Fibroblast of skin of left quadriceps (primary cell): Measurements from ENCODE around the gene VEGFD.

Source experiments
- DNase-seq, 2 experiments: peaks; one replicate each; pipeline ENCODE4 v3.0.0-alpha.2; 2013; ENCODE audit warnings: low read depth in 2 of 2

VEGFD gene

GRCh38 chrX:15359701-15360100 lies 24.5 kb downstream of the VEGFD start:
- DNase-seq, result no peak

DNA sequence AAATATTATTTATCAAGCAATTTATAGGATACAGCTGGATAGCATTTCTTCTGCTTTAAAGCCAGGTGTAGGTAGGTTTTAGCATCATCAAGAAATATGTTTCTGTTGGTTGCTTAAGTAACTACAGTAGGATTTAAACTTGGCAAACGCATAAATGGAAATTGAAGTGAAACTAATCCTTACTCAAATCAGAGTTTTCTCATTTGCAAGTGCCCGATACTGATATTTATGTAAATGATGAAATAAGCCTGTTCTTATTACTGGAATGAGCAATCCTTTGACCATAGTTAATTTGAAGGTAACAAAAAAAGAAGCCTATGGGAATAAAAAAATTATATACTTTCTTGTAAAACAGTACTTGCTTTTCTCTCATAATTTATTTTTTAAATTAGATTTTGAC lies 25.7 kb downstream of the VEGFD start:
- DNase-seq, result no peak

- DNase-seq, result no peak
These were observed 27.8 kb downstream of the VEGFD start for GRCh38 chrX:15356444-15356843.

- no peak for DNase-seq
These were observed 33.8 kb downstream of the VEGFD start for GRCh38 chrX:15350329-15350996.

DNA sequence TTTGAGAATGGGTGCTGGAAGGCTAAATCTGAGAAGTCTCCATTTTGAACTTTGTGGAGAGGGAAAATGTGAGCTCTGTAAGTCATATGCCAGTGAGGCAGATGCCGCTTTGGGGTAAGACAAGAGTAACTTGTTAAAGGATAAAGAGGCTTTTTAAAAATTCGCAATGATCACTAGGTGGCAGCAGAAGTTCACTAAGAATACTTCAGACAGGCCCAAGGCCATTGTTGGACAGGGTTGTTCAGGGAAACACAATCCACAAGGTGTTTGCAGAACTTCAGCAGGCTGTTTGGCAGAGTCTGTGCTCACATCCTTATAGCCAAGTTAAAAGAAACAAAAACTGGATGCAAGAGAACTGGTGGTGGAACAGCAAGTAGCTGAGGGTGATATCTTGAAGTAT lies 35.2 kb downstream of the VEGFD start:
- no peak for DNase-seq

- DNase-seq, result no peak
These were observed 38.2 kb downstream of the VEGFD start for GRCh38 chrX:15345976-15346375.

- DNase-seq, result no peak
These were observed 40.1 kb downstream of the VEGFD start for GRCh38 chrX:15344106-15344505.

DNA sequence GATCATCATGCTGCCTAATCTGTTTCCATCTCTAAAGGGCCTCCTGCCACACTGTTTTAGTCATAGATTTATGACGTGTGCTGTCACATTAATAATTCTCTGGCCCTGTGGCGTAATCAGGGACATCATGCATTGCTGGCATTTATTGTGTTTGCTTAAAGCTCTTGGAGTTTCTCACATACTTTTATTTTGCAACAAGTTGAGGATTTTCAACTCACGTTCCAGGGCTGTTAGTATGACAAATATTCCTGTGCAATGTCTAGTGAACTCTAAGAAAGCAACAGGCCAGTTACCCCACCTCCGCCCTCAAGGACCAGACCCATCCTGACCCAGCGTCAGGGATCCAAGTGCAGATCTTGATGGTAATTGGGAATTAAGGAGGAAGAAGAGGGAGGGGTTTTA lies 41.1 kb downstream of the VEGFD start:
- no peak for DNase-seq

DNA sequence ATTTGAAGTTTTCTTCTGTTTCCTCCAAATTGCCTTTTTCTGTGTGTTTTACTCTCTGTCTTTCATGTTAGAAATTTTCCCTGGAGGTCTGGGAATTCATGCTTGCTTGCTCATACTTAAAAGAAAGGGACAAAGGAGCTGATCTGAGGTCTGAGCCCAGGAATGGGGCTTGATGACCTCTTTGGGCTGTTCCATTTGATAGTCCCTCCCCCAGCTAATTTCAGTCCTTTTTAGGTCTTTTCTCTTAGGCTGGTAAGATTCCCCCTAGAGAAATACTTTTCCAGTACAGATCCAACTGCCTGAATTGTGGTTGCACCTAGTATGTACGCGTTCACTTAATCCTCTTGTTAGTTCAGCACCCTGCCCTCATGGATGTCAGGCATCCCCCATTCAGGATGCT lies 43.3 kb downstream of the VEGFD start:
- DNase-seq, result no peak

DNA sequence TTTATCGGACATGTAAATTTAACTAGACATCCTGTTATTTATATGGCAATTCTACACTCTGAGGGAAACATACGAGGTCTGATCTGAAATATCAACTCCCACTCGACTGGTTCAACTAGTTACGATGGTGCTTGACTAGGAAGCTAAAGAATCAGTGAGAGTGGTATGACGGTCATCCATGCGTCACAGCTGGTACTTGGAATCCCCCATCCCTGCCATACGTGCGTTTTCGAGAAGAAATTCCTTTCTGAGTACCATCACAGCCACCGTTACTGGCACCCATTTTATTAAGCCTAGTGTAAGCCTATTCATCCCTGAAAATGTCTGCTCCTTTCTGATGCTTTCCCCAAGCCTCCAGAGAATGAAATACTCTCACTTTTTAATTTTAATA lies 48.2 kb downstream of the VEGFD start:
- DNase-seq, result no peak

DNA sequence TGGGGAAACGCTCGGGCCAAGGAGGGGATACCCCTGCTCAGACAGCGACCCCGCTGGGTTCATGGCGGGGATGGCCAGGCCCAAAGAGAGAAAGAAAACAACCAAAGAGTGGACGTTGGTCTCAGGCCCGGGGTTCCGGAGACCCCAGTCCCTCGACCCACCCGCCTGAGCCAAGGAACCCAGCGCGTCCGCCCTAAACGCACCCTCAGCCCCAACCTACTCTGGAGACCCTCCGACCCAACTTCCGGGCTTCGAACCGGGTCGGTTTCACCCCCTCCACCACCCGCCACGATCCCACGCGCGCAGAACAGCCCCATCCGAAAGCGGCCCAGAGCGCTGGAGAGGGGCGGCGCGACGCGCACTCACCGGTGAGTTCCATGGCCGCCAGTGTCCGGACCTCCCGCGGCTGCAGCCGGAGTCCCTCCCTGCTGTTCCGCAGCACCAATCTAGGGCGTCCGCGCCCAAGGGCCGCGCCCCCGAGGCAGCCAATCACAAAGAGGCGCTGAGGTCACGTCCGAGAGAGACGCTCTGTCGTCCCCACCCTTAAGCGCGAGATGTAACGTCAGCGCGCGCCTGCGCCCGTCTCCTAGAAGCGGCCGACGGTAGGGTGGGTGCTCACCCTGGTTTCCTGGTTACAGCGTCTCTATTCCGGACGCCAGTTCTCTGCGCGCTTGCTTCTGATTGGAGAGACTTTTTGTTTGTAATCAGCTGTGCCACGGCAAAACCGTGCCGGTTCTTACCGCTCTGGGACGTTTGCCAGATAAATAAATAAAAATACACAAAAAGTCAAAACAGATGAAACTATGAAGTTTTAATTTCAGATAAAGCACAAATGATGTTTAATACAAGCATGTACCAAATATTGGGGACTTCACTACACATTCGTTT lies 48.8 kb downstream of the VEGFD start, which contains the start of gene PIGA:
TSS of gene PIGA (minus strand) at position 389 of the 888 bp plus-strand sequence. CDS start 3,593 bp downstream, outside the sequence.
- DNase-seq, result peak; percentile 91 to 92

DNA sequence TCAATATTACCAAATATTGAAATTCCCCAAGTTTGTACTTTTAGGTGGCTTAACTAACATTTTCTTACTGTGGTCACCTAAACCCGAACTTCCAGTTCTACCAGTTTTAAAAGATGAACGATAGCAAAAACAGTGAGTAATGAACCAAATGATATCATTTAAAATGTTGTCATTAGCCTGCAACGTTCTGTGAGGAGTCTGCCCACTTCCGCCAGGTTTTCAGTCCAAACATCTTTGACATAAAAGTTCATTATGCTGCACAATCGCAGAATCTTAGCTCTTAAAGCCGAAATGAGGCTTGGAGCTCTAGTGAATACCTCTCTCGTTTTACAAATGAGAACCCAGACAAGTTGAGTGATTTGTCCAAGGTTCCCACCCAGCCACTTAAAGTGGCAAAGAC lies 49.7 kb downstream of the VEGFD start:
- DNase-seq, result no peak

- DNase-seq, result no peak
These were observed 55.4 kb downstream of the VEGFD start for GRCh38 chrX:15328821-15329220.

GRCh38 chrX:15328131-15328530 lies 56.1 kb downstream of the VEGFD start:
- no peak for DNase-seq

GRCh38 chrX:15322472-15322871 lies 61.7 kb downstream of the VEGFD start:
- DNase-seq, result no peak

DNA sequence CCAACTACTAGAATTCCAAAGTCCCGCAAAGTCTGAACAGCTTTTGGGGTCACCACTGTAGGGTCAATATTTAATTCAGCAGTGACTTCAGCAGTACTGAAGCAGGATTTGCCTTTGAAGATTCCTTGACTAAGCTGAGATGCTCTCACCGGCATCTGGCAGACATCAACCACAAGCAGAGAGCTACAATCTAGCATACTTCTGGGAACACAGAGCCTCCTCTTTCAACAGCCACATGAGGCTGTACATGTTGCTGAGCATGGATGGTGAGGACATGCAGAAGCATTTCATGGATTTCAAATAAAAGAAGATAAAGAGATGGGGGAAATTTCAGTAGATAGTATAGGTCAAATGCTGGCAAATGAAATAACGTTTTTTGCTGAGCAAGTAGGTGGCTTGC lies 62.1 kb downstream of the VEGFD start:
- DNase-seq, result no peak

DNA sequence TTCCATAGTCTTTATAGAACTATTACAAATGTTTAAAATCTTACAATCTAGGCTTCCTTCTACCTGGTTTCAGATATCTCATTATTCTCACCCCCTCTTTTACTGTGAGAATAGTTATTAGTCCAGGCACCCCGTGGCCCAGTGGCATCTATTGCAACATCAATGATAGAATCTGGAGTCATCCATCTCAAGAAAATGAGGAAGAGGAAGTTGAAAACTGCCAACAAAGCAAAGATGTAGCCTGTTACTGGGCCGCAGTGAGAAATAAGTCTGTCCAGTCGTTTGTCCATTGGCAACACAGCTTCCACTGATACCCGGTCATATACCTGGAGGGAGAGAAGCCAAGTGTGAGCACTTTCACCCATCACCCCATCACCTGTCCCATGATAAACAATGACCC lies 62.8 kb downstream of the VEGFD start:
- DNase-seq, result no peak

DNA sequence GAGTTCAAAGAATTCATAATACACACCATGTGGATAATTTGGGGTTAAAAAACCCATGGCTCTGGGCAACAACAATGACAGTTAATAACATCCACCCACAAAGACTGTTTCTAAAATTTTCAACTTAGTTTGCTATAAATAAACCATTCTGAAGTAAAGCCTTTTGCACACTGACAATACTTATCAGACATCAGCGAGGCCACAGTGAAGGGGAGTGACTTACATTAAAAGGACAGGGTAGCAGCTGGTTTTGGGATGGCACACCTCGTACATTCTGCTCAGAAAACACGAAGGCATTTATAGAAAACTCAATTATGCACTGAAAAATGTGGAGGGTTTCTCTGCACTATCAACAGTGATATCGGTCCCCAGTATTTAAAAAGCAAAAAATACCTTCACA lies 63.9 kb downstream of the VEGFD start:
- no peak for DNase-seq

DNA sequence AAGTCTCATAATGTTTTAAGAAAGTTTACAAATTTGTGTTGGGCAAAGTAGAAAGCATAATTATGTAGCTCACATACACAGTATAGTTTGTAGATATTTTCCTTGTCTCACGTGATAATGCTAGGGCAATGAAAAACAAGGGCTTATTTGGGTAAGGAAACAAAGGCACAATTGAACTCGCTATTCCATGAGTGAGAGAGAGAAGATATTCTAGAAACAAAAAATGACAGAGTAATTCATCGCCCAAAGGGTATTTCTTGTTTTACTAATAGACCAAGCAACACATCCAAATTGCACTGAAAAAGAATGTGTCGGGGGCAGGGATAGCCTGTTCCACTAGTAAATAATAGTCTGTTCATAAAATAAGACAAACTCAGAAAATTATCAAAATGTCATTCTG lies 65.1 kb downstream of the VEGFD start:
- no peak for DNase-seq

DNA sequence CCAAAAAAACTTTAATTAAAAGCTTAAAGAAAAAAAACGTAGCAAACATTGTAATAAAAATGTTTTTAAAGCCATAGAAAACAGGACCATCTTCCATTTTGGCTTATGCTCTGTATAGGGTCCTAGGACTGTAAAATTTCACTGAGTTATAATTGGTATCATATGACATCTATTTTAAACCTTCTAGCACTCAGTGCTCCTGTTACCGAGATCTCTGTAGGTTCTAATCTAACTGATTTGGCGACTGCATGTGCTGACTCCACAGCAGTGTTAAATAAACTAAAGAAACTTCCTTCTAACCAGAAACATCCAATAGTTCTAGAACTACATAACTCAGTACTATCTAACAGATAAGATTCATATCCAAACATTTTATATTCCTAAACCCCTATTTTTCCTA lies 68.7 kb downstream of the VEGFD start, which contains the start of gene ASB11:
TSS of gene ASB11 (minus strand) at position 132 of the 400 bp plus-strand sequence. CDS start at position 97, 35 bp downstream.
- no peak for DNase-seq

GRCh38 chrX:15314472-15314871 lies 69.7 kb downstream of the VEGFD start:
- no peak for DNase-seq

GRCh38 chrX:15311119-15311518 lies 73.1 kb downstream of the VEGFD start:
- no peak for DNase-seq

DNA sequence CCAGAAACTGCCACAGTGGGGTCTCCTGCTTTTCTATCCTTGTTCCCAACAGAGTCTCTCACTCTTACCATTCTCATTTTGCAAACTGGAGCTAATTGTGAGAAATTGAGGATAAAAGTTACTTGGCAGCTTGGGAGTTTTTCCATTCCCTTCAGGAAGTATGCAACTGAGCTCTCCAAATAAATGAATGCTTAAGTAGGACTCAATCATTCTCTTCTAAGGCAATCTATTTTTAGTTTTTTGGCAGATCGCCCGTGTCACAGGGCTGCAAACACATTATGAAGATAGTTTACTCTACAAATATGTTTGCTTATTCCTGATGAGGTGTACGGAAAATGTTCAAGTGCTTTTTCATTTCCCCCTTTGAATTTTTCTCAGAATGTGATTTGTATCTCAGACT lies 74.1 kb downstream of the VEGFD start:
- DNase-seq, result peak in 1 of 2 experiments; percentile 5
